Skeletal muscle cell (primary cell): Measurements from ENCODE around the gene GSTM5.
"Not testable (repeated sequence)": the region's sequence is repeated elsewhere in the genome, so short reads cannot be mapped to it uniquely, and the experiment has no call there.

ENCODE experiments used
- DNase-seq: peaks from one replicate; pipeline ENCODE4 v3.0.0-alpha.2; 2010; ENCODE audit warnings: low read depth
- H3K4me3 ChIP-seq: 2 replicates; pipeline ENCODE4 v1.5.1; 2011; ENCODE audit warnings: low read depth, mild to moderate bottlenecking, control low read depth, low read length, moderate library complexity

Gene GSTM5

DNA sequence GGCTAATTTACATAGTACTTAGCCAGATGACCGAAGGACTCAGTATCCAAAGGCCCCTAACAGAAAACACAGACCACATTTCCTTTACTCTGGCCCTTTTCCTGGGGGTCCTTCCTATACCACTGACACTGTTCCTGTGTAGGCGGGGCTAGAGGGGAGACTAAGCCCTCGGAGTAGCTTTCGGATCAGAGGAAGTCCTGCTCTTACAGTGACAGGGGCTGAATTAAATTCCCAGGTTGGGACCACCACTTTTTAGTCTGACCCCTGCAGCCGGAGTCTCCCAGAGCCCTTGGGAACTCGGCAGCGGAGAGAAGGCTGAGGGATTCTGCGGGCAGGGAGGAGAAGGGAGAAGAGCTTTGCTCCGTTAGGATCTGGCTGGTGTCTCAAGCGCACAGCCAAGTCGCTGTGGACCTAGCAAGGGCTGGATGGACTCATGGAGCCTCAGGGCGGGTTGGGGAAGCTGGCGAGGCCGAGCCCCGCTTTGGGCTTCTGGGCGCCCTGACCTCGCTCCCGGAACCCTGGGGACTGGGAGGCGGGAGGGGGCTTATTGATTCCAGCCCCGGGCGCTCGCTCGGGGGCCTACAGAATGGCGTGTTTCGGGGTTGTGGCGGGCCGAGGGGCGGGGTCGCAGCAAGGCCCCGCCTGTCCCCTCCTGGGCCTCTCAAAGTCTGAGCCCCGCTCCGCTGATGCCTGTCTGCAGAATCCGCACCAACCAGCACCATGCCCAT lies at the start of gene GSTM5:
TSS of gene GSTM5 (plus strand) at position 659 of the 728 bp plus-strand sequence. CDS start at position 721, 62 bp downstream.
- H3K4me3 ChIP-seq: peak within 1 kb of the TSS; percentile 18
- DNase-seq: not testable (repeated sequence)

DNA sequence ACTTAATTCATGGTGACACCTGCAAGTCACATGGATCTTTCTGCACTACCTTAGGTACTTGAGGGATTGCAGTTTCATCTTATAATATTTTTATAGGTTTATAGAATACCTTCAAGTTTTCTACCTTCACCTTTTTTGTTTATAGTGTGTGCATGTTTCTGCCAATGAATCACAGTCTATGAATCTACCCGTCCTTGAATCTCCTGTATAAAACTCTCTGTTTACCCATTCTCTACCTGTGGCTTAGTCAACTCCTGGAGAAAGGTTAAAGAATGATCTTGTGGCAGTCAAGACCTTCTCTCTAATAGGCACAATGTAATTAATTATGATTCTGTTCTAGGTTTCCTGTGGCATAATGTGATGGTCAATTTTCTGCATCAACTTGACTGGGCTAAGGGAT lies 47.4 kb upstream of the GSTM5 start:
- H3K4me3 ChIP-seq: no peak overlapping the region
- no peak for DNase-seq

DNA sequence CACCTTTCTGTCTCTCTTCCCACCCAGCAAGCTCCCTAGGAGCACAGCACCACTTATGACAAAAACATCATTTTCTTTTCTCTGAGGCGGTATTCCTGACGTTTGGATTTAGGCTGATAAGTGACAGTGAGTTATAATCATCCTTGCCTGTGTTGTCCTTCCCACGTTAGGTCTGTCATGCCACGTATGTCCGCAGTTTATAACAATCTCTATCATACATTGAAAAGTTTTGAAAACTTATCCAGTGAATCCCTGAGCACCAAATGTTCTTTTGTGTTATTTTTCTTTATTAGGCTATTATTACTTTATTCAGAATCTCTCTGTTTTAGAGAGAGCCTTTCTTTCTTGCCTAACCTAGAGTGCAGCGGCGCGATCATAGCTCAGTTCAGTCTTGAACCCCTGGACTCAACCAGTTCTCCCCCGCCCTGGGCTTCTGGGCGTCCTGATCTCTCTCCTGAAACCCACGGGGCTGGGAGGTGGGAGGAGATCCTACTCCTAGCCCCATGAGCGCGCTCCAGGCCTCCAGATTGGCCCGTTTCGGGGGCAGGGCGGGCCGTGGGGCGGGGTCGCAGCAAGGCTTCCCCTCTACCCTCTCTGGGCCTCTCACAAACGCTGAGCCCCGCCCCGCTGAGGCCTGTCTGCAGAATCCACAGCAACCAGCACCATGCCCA lies 44.5 kb upstream of the GSTM5 start, which contains the start of gene GSTM2:
TSS of gene GSTM2 (plus strand) at position 606 of the 671 bp plus-strand sequence. CDS start at position 665, 59 bp downstream.
- H3K4me3 ChIP-seq: peak within 1 kb of the TSS; percentile 56
- DNase-seq: peak; percentile 64

DNA sequence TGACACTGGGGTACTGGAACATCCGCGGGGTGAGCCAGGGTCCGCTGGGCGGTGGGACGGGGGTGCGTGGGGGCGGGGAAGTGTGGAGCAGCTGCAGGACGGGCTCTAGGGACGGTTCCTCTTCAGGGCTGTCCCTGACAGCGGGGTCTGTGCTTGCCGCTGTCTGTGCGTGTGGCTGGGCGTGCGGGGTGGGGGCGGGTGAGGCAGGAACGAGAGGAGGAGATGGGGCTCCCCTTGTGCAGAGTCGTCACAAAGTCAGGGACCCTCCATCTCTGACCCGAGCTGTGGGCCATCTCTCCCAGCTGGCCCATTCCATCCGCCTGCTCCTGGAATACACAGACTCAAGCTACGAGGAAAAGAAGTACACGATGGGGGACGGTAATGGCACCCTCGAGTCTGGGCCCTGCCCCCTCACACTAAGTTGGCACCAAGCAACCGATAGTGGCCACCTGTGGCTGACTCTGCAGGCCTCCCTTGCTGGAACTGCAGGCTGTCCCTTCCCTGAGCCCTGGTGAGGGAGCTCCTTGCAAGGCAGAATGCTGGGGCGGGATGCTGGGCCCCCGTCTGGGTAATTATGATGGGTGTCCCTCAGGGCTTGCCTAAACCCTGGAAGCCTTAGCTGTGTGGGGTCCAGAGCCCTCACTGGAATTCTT lies 43.8 kb upstream of the GSTM5 start:
- no peak for DNase-seq
- peak overlapping the region; percentile 56 for H3K4me3 ChIP-seq

DNA sequence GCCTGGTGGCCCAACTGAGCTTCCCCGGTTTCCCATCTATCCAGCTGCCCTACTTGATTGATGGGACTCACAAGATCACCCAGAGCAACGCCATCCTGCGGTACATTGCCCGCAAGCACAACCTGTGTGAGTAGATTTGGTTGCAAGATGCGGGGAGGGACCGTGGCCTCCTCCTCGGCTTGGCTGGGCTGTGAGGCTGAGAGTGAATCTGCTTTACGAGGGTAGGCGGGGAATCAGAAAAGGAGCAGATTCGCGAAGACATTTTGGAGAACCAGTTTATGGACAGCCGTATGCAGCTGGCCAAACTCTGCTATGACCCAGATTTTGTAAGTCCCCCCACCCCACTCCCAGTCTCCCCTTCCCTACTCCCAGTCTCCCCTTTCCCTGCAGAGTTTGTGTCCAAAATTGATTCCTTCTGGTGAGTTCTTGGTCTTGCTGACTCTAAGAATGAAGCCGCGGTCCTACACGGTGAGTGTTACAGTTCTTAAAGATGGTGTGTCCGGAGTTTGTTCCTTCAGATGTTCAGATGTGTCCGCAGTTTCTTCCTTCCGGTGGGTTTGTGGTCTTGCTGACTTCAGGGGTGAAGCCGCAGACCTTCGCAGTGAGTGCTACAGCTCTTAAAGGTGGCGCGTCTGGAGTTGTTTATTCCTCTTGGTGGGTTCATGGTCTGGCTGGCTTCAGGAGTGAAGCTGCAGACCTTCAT lies 42.7 kb upstream of the GSTM5 start:
- no peak overlapping the region for H3K4me3 ChIP-seq
- no peak for DNase-seq

DNA sequence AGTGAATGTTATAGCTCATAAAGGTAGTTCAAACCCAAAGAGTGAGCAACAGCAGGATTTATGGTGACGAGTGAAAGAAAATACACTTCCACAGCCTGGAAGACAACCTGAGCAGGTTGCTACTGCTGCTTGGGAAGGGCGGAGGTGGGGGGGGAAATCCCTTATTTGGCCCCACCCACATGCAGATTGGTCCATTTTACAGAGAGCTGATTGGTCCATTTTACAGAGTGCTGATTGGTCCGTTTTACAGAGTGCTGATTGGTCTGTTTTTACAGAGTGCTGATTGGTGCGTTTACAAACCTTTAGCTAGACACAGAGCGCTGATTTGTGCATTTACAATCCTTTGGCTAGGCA lies 42.1 kb upstream of the GSTM5 start:
- DNase-seq, H3K4me3 ChIP-seq: not testable (repeated sequence)

DNA sequence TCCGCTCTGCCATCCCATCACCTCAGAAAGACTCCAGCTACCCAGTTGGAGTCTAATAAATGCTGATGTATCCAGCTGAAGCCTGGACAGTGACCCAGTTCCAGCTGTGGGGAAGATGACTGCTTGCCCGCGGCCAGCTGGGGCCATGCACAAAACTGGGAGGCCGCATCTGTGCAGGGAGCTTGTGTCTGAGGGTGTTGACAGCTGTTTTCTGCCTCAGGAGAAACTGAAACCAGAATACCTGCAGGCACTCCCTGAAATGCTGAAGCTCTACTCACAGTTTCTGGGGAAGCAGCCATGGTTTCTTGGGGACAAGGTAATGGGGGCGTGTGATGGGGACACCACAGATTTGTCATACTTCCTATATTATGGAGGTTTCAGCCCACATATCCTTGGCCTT lies 41.0 kb upstream of the GSTM5 start:
- no peak for DNase-seq
- no peak overlapping the region for H3K4me3 ChIP-seq

DNA sequence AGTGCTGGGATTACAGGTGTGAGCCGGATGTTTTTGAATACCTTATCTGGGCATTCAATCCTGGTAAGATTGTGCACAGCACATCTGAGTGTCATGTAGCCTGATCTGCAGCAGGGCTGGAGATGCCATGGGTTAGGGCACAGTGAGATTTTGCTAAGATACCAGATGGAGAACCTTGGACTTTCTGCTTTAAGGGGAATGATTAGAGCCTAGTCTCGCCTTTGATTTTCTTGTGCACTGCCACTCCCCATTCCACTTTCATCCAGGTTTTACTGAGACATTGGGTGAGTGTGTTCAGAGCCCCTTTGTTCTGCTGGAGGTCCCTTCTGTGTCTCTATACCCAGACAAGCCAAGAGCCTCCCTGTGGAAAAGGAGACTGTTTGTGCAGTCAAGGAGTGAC lies 38.2 kb upstream of the GSTM5 start:
- H3K4me3 ChIP-seq, DNase-seq: not testable (repeated sequence)

DNA sequence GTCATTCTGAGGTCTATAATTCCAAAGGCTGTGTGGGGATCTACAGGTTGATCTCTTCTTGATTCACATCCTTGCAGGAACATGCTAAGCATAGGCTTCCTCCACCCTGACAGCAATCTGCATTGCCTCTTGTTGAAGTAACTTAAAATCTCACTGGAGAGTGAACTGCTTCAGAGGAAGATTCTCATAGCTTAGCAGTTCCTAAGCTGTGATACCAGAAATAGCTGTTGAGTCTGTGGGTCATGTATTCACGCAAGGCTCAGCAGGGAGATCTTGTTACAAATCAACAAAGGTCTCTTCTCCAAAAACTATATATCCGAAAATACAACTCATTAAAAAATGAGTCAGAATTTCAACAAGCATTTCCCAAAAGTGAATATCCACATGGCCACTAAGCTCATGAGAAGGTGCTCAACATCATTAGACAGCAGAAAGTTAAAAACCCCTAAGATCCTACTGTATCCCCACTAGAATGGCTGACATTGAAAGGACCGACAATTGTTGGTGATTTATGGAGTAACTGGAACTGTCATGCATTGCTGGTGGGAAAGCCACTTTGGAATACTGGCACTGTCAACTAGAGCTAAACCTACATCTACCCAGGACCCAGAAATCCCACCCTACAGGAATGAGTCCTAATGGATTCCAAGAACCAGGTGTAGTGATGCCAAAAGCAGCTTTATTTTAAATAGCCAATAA lies 35.2 kb upstream of the GSTM5 start:
- H3K4me3 ChIP-seq, DNase-seq: not testable (repeated sequence)

DNA sequence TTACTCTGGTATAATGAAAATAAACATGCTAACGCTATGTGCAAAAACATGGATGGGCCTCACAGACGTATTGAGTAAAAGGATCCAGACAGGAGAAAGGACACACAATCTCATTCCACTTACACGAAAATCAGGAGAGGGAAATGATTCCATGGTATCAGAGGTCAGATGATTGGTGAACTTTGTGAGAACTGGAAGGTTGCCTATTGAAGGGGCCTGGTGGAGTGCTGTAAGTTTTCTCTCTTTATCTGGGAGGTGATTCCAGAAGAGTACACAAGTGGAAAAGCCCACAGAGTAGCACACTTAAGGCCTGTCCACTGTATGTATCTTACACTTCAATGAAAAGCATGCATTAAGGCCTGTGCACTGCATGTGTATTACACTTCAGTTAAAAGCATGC lies 34.6 kb upstream of the GSTM5 start:
- H3K4me3 ChIP-seq: no peak overlapping the region
- DNase-seq: no peak

DNA sequence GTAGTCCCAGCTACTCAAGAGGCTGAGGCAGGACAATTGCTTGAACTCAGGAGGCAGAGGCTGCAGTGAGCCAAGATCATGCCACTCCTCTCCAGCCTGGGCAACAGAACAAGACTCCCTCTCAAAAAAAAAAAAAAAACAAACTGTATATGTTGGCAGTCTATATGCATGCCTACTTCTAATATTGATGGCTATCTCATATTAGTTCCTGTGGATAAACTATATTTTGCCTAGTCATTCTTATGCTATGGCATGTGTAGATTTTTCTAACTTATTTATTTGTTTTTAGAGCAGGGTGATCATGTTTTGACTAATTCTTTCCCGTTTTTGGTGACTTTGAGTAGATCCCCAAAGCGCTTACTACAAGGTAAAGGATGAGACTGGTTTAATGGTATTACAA lies 33.4 kb upstream of the GSTM5 start:
- not testable (repeated sequence) for H3K4me3 ChIP-seq, DNase-seq

DNA sequence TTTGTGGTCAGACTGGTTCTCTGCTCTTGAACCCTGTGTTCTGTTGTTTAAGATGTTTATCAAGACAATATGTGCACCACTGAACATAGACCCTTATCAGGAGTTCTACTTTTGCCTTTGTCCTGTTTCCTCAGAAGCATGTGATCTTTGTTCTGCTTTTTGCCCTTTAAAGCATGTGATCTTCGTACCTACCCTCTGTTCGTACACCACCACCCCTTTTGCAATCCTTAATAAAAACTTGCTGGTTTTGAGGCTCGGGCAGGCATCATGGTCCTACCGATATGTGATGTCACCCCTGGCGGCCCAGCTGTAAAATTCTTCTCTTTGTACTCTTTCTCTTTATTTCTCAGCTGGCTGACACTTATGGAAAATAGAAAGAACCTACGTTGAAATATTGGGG lies 27.3 kb upstream of the GSTM5 start:
- DNase-seq, H3K4me3 ChIP-seq: not testable (repeated sequence)

DNA sequence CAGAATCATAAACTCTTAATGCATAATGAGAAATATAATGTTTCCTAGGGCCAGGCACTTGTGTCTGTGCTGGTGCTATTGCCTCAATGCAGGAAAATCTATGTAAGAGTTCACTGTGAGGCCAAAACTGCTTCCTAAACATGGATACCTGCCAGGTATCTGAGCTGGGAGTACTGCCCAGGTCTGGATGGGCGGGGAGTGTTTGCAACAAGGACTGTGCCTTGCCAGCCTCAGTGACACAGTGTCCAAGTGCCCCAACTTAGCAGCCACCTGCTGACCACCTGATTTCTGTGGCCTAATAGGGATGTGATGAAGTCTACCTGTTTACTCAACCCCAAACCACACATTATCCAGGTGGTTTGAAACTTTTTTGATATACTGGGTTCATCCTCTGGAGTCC lies 26.7 kb upstream of the GSTM5 start:
- not testable (repeated sequence) for H3K4me3 ChIP-seq, DNase-seq

DNA sequence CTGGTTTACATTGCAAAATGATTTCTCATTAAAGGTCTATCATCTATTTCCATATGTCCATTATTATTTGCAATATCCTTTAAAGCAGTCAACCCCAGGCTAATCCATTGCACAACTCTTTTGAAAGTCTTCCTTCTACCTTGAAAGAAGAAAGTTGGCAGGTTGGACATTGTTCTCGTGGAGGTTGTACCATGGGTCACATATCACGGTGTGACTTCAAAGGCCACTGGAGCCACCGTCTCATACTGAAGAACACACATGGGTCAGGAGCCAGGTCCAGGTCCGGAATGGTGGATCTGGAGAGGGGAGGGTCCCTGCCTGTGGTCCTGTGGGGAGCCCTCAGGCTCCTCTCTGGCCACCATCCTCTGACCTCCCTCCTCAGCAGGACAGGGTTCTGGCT lies 26.2 kb upstream of the GSTM5 start:
- DNase-seq, H3K4me3 ChIP-seq: not testable (repeated sequence)

DNA sequence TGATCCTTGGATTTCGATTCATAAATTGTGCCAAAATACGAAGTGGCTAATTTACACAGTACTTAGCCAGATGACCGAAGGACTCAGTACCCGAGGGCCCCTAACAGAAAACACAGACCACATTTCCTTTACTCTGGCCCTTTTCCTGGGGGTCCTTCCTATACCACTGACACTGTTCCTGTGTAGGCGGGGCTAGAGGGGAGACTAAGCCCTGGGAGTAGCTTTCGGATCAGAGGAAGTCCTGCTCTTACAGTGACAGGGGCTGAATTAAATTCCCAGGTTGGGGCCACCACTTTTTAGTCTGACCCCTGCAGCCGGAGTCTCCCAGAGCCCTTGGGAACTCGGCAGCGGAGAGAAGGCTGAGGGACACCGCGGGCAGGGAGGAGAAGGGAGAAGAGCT lies 24.9 kb upstream of the GSTM5 start:
- DNase-seq: not testable (repeated sequence)
- peak overlapping the region; percentile 53 for H3K4me3 ChIP-seq

DNA sequence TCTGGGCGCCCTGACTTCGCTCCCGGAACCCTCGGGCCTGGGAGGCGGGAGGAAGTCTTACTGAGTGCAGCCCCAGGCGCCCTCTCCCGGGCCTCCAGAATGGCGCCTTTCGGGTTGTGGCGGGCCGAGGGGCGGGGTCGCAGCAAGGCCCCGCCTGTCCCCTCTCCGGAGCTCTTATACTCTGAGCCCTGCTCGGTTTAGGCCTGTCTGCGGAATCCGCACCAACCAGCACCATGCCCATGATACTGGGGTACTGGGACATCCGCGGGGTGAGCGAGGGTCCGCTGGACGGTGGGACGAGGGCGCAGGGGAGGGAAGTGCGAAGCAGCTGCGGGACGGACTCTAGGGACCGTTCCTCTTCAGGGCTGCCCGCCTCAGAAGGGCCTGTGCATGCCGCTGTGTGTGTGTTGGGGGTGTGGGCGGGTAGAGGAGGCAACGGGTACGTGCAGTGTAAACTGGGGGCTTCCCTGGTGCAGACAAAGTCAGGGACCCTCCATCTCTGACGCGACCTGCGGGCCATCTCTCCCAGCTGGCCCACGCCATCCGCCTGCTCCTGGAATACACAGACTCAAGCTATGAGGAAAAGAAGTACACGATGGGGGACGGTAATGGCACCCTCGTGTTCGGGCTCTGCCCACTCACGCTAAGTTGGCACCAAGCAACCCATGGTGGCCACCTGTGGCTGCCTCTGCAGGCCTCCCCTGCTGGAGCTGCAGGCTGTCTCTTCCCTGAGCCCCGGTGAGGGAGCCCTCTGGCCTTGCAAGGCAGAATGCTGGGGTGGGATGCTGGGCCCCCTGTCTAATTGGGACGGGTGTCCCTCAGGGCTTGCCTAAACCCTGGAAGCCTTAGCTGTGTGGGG lies 24.2 kb upstream of the GSTM5 start, which contains the start of gene GSTM1:
TSS of gene GSTM1 (plus strand) at position 177 of the 859 bp plus-strand sequence. CDS start at position 234, 57 bp downstream.
- H3K4me3 ChIP-seq: peak within 1 kb of the TSS; percentile 53
- peak; percentile 22 for DNase-seq

DNA sequence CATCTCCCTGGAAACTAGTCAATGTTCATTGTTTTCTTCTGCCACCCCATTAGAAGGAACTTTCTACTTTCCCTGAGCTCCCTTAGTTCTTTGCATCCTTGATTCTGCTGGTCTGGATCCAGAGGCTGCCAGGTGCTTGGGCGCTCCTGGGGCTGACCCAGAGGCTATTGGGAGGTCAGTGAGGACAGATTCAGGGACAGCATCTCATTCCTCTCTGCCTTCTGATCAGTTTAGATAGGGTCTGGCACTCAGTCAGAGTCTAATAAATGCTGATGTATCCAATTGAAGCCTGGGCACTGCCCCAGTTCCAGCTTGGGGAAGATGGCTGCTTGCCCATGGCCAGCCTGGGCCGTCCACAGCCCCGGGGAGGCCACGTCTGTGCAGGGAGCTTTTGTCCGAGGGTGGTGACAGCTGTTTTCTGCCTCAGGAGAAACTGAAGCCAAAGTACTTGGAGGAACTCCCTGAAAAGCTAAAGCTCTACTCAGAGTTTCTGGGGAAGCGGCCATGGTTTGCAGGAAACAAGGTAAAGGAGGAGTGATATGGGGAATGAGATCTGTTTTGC lies 22.1 kb upstream of the GSTM5 start:
- H3K4me3 ChIP-seq: no peak overlapping the region
- DNase-seq: no peak

DNA sequence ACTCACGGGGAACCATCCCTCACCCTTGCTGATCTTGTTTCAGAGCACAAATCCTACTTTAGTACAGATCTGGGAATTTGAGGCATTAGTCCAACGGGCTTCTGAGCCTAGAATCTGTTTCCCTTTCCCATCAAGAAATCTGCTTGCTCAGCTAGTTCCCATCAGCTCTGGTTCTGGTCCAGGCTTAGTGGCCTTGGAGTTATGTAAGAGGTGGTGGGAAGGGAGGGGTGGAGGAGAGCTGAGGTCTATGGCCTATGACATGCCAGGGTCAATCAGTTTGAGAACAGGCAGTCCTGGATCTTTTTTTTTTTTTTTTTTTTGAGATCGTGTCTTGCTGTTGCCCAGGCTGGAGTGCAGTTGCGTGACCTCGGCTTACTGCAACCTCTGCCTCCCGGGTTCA lies 20.3 kb upstream of the GSTM5 start:
- DNase-seq: no peak
- no peak overlapping the region for H3K4me3 ChIP-seq
